CD4-positive, alpha-beta T cell (primary cell): ENCODE data around the gene H1-8. TPM values are rescaled to one million over a fixed set of nuclear protein-coding genes. Genes with fewer than 3 reads are reported as not detected.

Experiments used
- ATAC-seq: fragments of 200-7000 bp; cut with Tn5 transposase; one replicate; pipeline ENCODE4 v1.10.0; 2022; ENCODE audit warnings: mild to moderate bottlenecking; ENCODE audit not compliant: poor library complexity
- CTCF ChIA-PET: fragments of 350-600 bp; sonication (Branson Sonifier 250); formaldehyde crosslinking; loops from one replicate; lab custom pipeline; 2021; ENCODE audit warnings: antibody characterized with exemption, inconsistent platforms; lab: Charles Lee
- POLR2A ChIA-PET: fragments of 350-600 bp; sonication (Branson Sonifier 250); formaldehyde crosslinking; loops from one replicate; lab custom pipeline; 2021; ENCODE audit warnings: antibody characterized with exemption, inconsistent platforms; lab: Charles Lee
- DNase-seq, 14 experiments: peaks; one replicate each; pipeline ENCODE4 v3.0.0-alpha.2; 2013 to 2020; ENCODE audit warnings: mixed read lengths in 2 of 14
- H3K27ac ChIP-seq, 2 donors: one replicate each; pipeline versions ENCODE4 v1.5.1 to v1.7.0; 2013; ENCODE audit warnings: low read length in 2 of 2, low read depth in 1 of 2, mild to moderate bottlenecking in 1 of 2
- H3K27me3 ChIP-seq, 2 experiments: 1 replicate in 1 of 2; 2 replicates in 1 of 2; pipeline versions ENCODE4 v1.6.1 to v1.7.0; 2013; ENCODE audit warnings: low read length in 2 of 2, control low read depth in 1 of 2, mild to moderate bottlenecking in 1 of 2, moderate library complexity in 1 of 2; ENCODE audit not compliant: insufficient read depth in 2 of 2, control insufficient read depth in 1 of 2
- H3K36me3 ChIP-seq: one replicate; pipeline ENCODE4 v1.6.1; 2013; ENCODE audit warnings: low read length, control low read depth; ENCODE audit not compliant: insufficient read depth
- H3K4me1 ChIP-seq: one replicate; pipeline ENCODE4 v1.6.1; 2013; ENCODE audit warnings: low read length, control low read depth; ENCODE audit not compliant: insufficient read depth
- H3K4me3 ChIP-seq: one replicate; pipeline ENCODE4 v1.5.1; 2013; ENCODE audit warnings: mild to moderate bottlenecking, low read length, moderate library complexity
- H3K9me3 ChIP-seq, 2 experiments: 1 replicate in 1 of 2; 2 replicates in 1 of 2; pipeline versions ENCODE4 v1.6.1 to v1.7.0; 2013; ENCODE audit warnings: low read length in 2 of 2, mild to moderate bottlenecking in 2 of 2, control low read depth in 1 of 2, moderate library complexity in 1 of 2; ENCODE audit not compliant: control insufficient read depth in 1 of 2, insufficient read depth in 1 of 2
- H3K27ac Mint-ChIP-seq: one replicate; pipeline ENCODE4 v1.8.0; 2020; ENCODE audit warnings: mixed read lengths
- H3K27me3 Mint-ChIP-seq: one replicate; pipeline ENCODE4 v1.8.0; 2021; ENCODE audit warnings: mixed read lengths
- H3K36me3 Mint-ChIP-seq: one replicate; pipeline ENCODE4 v1.8.0; 2021; ENCODE audit warnings: low read depth, mixed read lengths
- H3K4me1 Mint-ChIP-seq: one replicate; pipeline ENCODE4 v1.8.0; 2021; ENCODE audit warnings: low read depth, mixed read lengths
- H3K4me3 Mint-ChIP-seq: one replicate; pipeline ENCODE4 v1.8.0; 2020; ENCODE audit warnings: mild to moderate bottlenecking, mixed read lengths
- H3K9me3 Mint-ChIP-seq: one replicate; pipeline ENCODE4 v1.8.0; 2020; ENCODE audit warnings: mixed read lengths
- CTCF ChIP-seq: fragments of 200-600 bp; IDR thresholded peaks from one replicate; pipeline ENCODE4 v1.8.0; 2022; ENCODE audit warnings: antibody characterized with exemption, mild to moderate bottlenecking
- intact Hi-C, 2 experiments: fragments of 100-400 bp; cut with DNase I in 1 of 2; cut with micrococcal nuclease in 1 of 2; formaldehyde crosslinking; loops; one replicate each; pipeline versions ENCODE4 v1.15.1 to v1.9.0; 2023 to 2025; cut with DNase I, micrococcal nuclease
- total RNA-seq, 174 experiments: library from RNA in 2 of 174; stranded (reverse) in 2 of 174; gene quantifications; one replicate each; pipeline ENCODE4 v1.2.3 and lab custom pipeline; 2021 to 2026

The H1-8 gene
- total RNA-seq, 2 experiments from 2014 or later, result not detected

- Histone ChIP-seq H3K36me3 (no peaks in the 10 kb centered on the region), H3K9me3 (no peaks in the 10 kb centered on the region), H3K4me3 (no peak overlapping the region), H3K27me3 (no peaks in the 10 kb centered on the region), H3K27ac (no peak overlapping the region), H3K4me1 (peaks cover 3% of the 10 kb centered on the region)
- no peak overlapping the region for H3K27ac Mint-ChIP-seq
- H3K36me3 Mint-ChIP-seq, result no peaks in the 10 kb centered on the region
- no peak for ATAC-seq
- intact Hi-C loops, result no loop called here
- no peaks in the 10 kb centered on the region for H3K9me3 Mint-ChIP-seq
- POLR2A ChIA-PET, result no interaction called here
- no peak overlapping the region for H3K4me3 Mint-ChIP-seq
- H3K4me1 Mint-ChIP-seq, result no peaks in the 10 kb centered on the region
- DNase-seq, result peak in 2 of 14 experiments; percentile 62 to 73
- no peak for TF ChIP-seq CTCF
- no peaks in the 10 kb centered on the region for H3K27me3 Mint-ChIP-seq
- CTCF ChIA-PET, result no interaction called here
Measured at GRCh38 chr3:129525341-129525968, 17.5 kb upstream of the H1-8 start.

GRCh38 chr3:129526121-129526900, 16.7 kb upstream of the H1-8 start:
- H3K27ac Mint-ChIP-seq, result no peak overlapping the region
- no peaks in the 10 kb centered on the region for H3K4me1 Mint-ChIP-seq
- CTCF ChIA-PET, result no interaction called here

GRCh38 chr3:129527262-129527661, 15.7 kb upstream of the H1-8 start:
- ATAC-seq (no peak), DNase-seq (no peak)
- Histone ChIP-seq H3K9me3 (no peaks in the 10 kb centered on the region), H3K27me3 (no peaks in the 10 kb centered on the region), H3K27ac (no peak overlapping the region), H3K4me1 (peaks cover 3% of the 10 kb centered on the region), H3K4me3 (no peak overlapping the region), H3K36me3 (no peaks in the 10 kb centered on the region)
- TF ChIP-seq CTCF, result no peak
- Mint-ChIP-seq H3K27me3 (no peaks in the 10 kb centered on the region), H3K36me3 (no peaks in the 10 kb centered on the region), H3K4me1 (no peaks in the 10 kb centered on the region), H3K4me3 (no peak overlapping the region), H3K27ac (no peak overlapping the region), H3K9me3 (no peaks in the 10 kb centered on the region)
- intact Hi-C loops, result no loop called here
- CTCF ChIA-PET, result no interaction called here
- POLR2A ChIA-PET, result no interaction called here

More at GRCh38 chr3:129526121-129526900, 16.7 kb upstream of the H1-8 start:
- TF ChIP-seq CTCF, result no peak
- Mint-ChIP-seq H3K36me3 (no peaks in the 10 kb centered on the region), H3K4me3 (no peak overlapping the region), H3K27me3 (no peaks in the 10 kb centered on the region), H3K9me3 (no peaks in the 10 kb centered on the region)
- no peaks in the 10 kb centered on the region for H3K36me3 ChIP-seq
- no peak for ATAC-seq
- H3K27me3 ChIP-seq, result no peaks in the 10 kb centered on the region
- no peak overlapping the region for H3K4me3 ChIP-seq
- H3K27ac ChIP-seq, result no peak overlapping the region
- POLR2A ChIA-PET, result no interaction called here
- no peaks in the 10 kb centered on the region for H3K9me3 ChIP-seq
- peaks cover 3% of the 10 kb centered on the region for H3K4me1 ChIP-seq
- intact Hi-C loops, result no loop called here
- DNase-seq, result peak in 3 of 14 experiments; percentile 18 to 67 (median 54)
